Measurements from ENCODE around the gene SHC1. TPM values are rescaled to one million over a fixed set of nuclear protein-coding genes. Genes with fewer than 3 reads are reported as not detected.

SHC1 gene
- total RNA-seq, 6 experiments from 2014 or later, result 44.6 to 108 (median 75.3) TPM

DNA sequence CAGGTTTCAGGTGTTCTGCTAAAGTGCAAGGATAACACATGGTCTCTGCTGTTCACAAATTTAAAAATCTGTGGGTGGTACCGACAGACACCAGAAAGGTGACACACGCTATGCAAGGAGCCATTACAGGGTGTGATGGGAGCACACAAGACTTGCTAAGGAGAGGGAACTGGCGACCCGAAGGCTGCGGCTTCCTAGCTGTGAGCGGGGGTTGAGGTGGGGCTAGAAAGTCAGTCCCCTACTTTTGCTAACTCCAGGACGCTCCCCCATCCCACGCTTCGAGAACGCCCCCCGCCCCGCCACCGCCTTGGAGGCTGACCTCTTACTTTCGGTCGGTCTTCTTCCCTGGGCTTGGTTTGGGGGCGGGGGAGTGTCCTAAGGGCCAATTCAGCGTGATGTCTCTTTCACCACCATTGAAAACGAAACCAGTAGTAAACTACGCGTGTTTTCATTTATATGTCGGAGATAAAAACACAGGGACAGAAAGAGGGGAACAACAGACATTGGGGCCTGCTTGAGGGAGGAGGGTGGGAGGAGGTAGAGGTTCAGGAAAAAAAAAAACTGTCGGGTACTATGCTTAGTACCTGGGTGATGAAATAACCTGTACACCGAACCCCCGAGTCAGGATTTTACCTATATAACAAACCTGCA is 5.0 kb upstream of the SHC1 start:
- peaks cover 0 to 12% (median 4%) of the 10 kb centered on the region in 4 donors for H3K36me3 ChIP-seq
- peaks cover 0 to 31% (median 12%) of the 10 kb centered on the region in 4 donors for H3K4me1 ChIP-seq
- WGBS (ENCODE audit: insufficient coverage, low coverage, low lambda C conversion rate, missing lambda C conversion rate), result under 1% methylated on average over 22 of the region's 24 CpGs
- no peaks in the 10 kb centered on the region for H3K9me3 ChIP-seq
- intact Hi-C loops (cut with DNase I), result no loop called here
- no peak for TF ChIP-seq CTCF (IDR thresholded peaks at IDR 0.05)
- no peak for TF ChIP-seq POLR2A (IDR thresholded peaks at IDR 0.05)
- H3K4me3 ChIP-seq, result peak overlapping the region; percentile 41 to 83 (median 63)
- no peaks in the 10 kb centered on the region for H3K27me3 ChIP-seq
- DNase-seq, result peak; percentile 68 to 75 (median 73)
- no peak for ATAC-seq
- H3K27ac ChIP-seq, result peak overlapping the region; percentile 98 to 99 (median 99)

GRCh38 chr1:154974808-154975408 is 4.4 kb upstream of the SHC1 start:
- TF ChIP-seq POLR2A (IDR thresholded peaks at IDR 0.05) (peak; percentile 78), CTCF (IDR thresholded peaks at IDR 0.05) (no peak)
- ATAC-seq (peak; percentile 37 to 61 (median 55)), DNase-seq (peak; percentile 95 to 96 (median 96))
- Histone ChIP-seq H3K4me1 (peaks cover 0 to 37% (median 14%) of the 10 kb centered on the region in 4 donors), H3K4me3 (peak overlapping the region; percentile 41 to 83 (median 63)), H3K27me3 (no peaks in the 10 kb centered on the region), H3K27ac (peak overlapping the region; percentile 98 to 99 (median 99)), H3K9me3 (no peaks in the 10 kb centered on the region), H3K36me3 (peaks cover 0 to 12% (median 4%) of the 10 kb centered on the region in 4 donors)
- intact Hi-C loops (cut with DNase I), result no loop called here
- 0% methylated on average over 30 of the region's 30 CpGs for WGBS (ENCODE audit: insufficient coverage, low coverage, low lambda C conversion rate, missing lambda C conversion rate)

- no peaks in the 10 kb centered on the region for H3K9me3 ChIP-seq
- peak; percentile 96 to 98 (median 97) for DNase-seq
- under 1% methylated on average over 34 of the region's 47 CpGs for WGBS (ENCODE audit: insufficient coverage, low coverage, low lambda C conversion rate, missing lambda C conversion rate)
- H3K36me3 ChIP-seq, result peaks cover 0 to 8% (median 4%) of the 10 kb centered on the region in 4 donors
- peak within 1 kb of the TSS; percentile 63 to 83 (median 65) for H3K4me3 ChIP-seq
- peak; percentile 57 to 85 (median 78) for ATAC-seq
- TF ChIP-seq POLR2A (IDR thresholded peaks at IDR 0.05) (peak; percentile 66), CTCF (IDR thresholded peaks at IDR 0.05) (no peak)
- H3K27ac ChIP-seq, result peak within 1 kb of the TSS; percentile 98 to 99 (median 99)
- no peaks in the 10 kb centered on the region for H3K27me3 ChIP-seq
- H3K4me1 ChIP-seq, result peaks cover 0 to 38% (median 14%) of the 10 kb centered on the region in 4 donors
- intact Hi-C loops (cut with DNase I), result no loop called here
Measured at GRCh38 chr1:154974102-154974807, 3.7 kb upstream of the SHC1 start, which contains the start of gene CKS1B. Gene CKS1B (plus strand): TSS chr1:154974681. CDS start chr1:154974746, 65 bp downstream.

DNA sequence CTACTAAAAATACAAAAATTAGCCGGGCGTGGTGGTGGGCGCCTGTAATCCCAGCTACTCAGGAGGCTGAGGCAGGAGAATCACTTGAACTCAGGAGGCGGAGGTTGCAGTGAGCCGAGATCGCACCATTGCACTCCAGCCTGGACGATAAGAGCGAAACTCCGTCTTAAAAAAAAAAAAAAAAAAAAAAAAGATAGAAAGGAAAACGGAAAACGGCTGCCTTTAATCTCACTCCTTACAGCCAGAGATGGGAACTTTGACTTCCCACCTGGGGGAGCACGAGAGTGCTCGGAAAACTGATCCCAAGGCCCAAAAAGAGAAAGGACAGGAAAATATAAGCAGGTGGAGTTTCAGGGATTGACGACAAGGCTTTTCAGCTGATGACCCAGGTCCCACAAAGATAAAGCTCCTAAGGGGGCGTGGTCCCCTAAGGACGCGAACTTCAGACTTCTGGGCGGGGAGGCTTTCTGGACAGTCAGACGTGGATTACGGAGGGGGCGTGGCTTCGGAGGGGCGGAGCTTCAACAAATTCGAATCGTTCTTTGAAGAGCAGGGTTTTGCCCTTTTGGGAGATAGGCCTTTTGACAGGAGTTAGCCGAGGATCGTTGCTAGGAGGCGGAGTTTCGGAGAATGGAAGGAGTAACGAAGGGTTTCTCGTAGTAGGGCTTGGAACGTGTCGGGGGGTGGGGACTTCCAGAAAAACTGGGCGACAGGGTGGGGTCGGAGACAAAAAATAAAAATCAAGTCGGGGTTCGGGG is 3.0 kb upstream of the SHC1 start:
- Histone ChIP-seq H3K36me3 (peaks cover 0 to 9% (median 4%) of the 10 kb centered on the region in 4 donors), H3K4me3 (peak overlapping the region; percentile 63 to 83 (median 65))
- intact Hi-C loops (cut with DNase I), result no loop called here

More for the DNA sequence above, 3.0 kb upstream of the SHC1 start:
- peak; percentile 98 to 99 (median 98) for DNase-seq
- WGBS (ENCODE audit: insufficient coverage, low coverage, low lambda C conversion rate, missing lambda C conversion rate), result 2% methylated on average over 37 of the region's 37 CpGs
- Histone ChIP-seq H3K9me3 (no peaks in the 10 kb centered on the region), H3K4me1 (peaks cover 0 to 38% (median 14%) of the 10 kb centered on the region in 4 donors), H3K27ac (peak overlapping the region; percentile 98 to 99 (median 99)), H3K27me3 (no peaks in the 10 kb centered on the region)
- peak; percentile 54 to 69 (median 62) for ATAC-seq
- peak in 2 of 4 donors; percentile 13 to 15 for TF ChIP-seq CTCF (IDR thresholded peaks at IDR 0.05)
- TF ChIP-seq POLR2A (IDR thresholded peaks at IDR 0.05), result peak; percentile 89

Data from right lobe of liver (tissue), 6 donors.